A549 (cell line): ENCODE results near the gene C9orf78. TPM values are rescaled to one million over a fixed set of nuclear protein-coding genes. Genes with fewer than 3 reads are reported as not detected.
A peak's percentile ranks its signal among the peaks of the same experiment; 100 is the strongest.

Experiments
- ATAC-seq, 2 experiments: fragments of 200-7000 bp in 1 of 2; fragments of >200 bp in 1 of 2; cut with Nextera tagmentation in 1 of 2; cut with Tn5 transposase in 1 of 2; 3 replicates each; pipeline versions ENCODE4 v1.8.0 to v1.9.1; 2018 to 2020; ENCODE audit warnings: mild to moderate bottlenecking in 1 of 2, moderate library complexity in 1 of 2
- CTCF ChIA-PET: fragments of 300-600 bp; sonication (Branson Sonifier 250); formaldehyde crosslinking; extraction: SDS; loops from one replicate; lab custom pipeline; 2021; ENCODE audit warnings: antibody characterized with exemption, inconsistent platforms; lab: Yijun Ruan, JAX
- POLR2A ChIA-PET: fragments of 350-600 bp; formaldehyde crosslinking; extraction: SDS; loops from one replicate; lab custom pipeline; 2021; ENCODE audit warnings: antibody characterized with exemption, inconsistent platforms; lab: Yijun Ruan, JAX
- DNase-seq, 2 experiments: peaks; one replicate each; pipeline versions ENCODE4 v3.0.0 to v3.0.0-alpha.2; 2011 to 2016; ENCODE audit warnings: low read depth in 1 of 2, low spot score in 1 of 2
- FAIRE-seq: peaks from 2 replicates; lab custom pipeline; 2011; peaks lifted over from hg19 to GRCh38; lab: Jason Lieb, UNC
- H3K27ac ChIP-seq, 2 experiments: fragments of >200 bp; sonication (Bioruptor Twin); formaldehyde crosslinking; 3 replicates each; pipeline ENCODE4 v1.5.1; 2016 to 2017
- H3K4me1 ChIP-seq: fragments of >200 bp; sonication (Bioruptor Twin); formaldehyde crosslinking; 3 replicates; pipeline ENCODE4 v1.6.1; 2016
- H3K4me2 ChIP-seq: fragments of >200 bp; sonication (Bioruptor Twin); formaldehyde crosslinking; 3 replicates; pipeline ENCODE4 v1.6.1; 2016
- H3K4me3 ChIP-seq: fragments of >200 bp; sonication (Bioruptor Twin); formaldehyde crosslinking; 3 replicates; pipeline ENCODE4 v1.5.1; 2016
- H3K9me3 ChIP-seq: fragments of >200 bp; sonication (Bioruptor Twin); formaldehyde crosslinking; 3 replicates; pipeline ENCODE4 v1.6.1; 2016
- BCL3 ChIP-seq: fragments of >200 bp; sonication (Bioruptor Twin); formaldehyde crosslinking; IDR thresholded peaks from 3 replicates; pipeline ENCODE4 v1.6.1; 2016
- CBX2 ChIP-seq: fragments of 200-600 bp; sonication (generic); IDR thresholded peaks from 2 replicates; pipeline ENCODE4 v1.6.1; 2016; ENCODE audit warnings: low read depth, mild to moderate bottlenecking, borderline replicate concordance
- CBX8 ChIP-seq: fragments of 200-600 bp; sonication (generic); IDR thresholded peaks from 2 replicates; pipeline ENCODE4 v1.6.1; 2016
- CHD2 ChIP-seq: fragments of 150-350 bp; IDR thresholded peaks from 2 replicates; pipeline ENCODE4 v1.6.1; 2014; ENCODE audit warnings: low read length; ENCODE audit not compliant: partially characterized antibody
- FOSL2 ChIP-seq, 2 experiments: fragments of 450-650 bp in 1 of 2; fragments of >200 bp in 1 of 2; sonication (Bioruptor Twin) in 1 of 2; formaldehyde crosslinking; IDR thresholded peaks; 2 replicates each; pipeline versions ENCODE4 v1.5.0 to v1.6.1; 2016 to 2020; ENCODE audit warnings: mild to moderate bottlenecking in 1 of 2, moderate library complexity in 1 of 2
- GATA3 ChIP-seq: IDR thresholded peaks from 2 replicates; pipeline ENCODE4 v1.6.1; 2012; ENCODE audit warnings: borderline replicate concordance
- HDAC2 ChIP-seq: fragments of 200-600 bp; sonication (generic); IDR thresholded peaks from 2 replicates; pipeline ENCODE4 v1.6.1; 2016
- HMGXB4 ChIP-seq: fragments of 250-450 bp; sonication (Bioruptor Pico); IDR thresholded peaks from 2 replicates; pipeline ENCODE4 v1.5.0; 2021; ENCODE audit warnings: mild to moderate bottlenecking, moderate library complexity, borderline replicate concordance
- KDM5A ChIP-seq: fragments of 200-600 bp; sonication (generic); IDR thresholded peaks from 2 replicates; pipeline ENCODE4 v1.6.1; 2016; ENCODE audit warnings: antibody characterized with exemption, mild to moderate bottlenecking
- NFE2L2 ChIP-seq: fragments of 150-350 bp; conservative IDR thresholded peaks from 2 replicates; pipeline ENCODE4 v1.6.1; 2014; ENCODE audit warnings: low read length
- PBX3 ChIP-seq: IDR thresholded peaks from 2 replicates; pipeline ENCODE4 v1.6.1; 2012
- RCOR1 ChIP-seq: fragments of 150-350 bp; IDR thresholded peaks from 2 replicates; pipeline ENCODE4 v1.6.1; 2014; ENCODE audit warnings: antibody characterized with exemption, low read length, low read depth
- REST ChIP-seq: fragments of 200-600 bp; sonication (generic); IDR thresholded peaks from 2 replicates; pipeline ENCODE4 v1.6.1; 2016; ENCODE audit warnings: antibody characterized with exemption, mild to moderate bottlenecking, moderate library complexity
- TFCP2L1 ChIP-seq: fragments of 250-450 bp; sonication (Bioruptor Pico); IDR thresholded peaks from 2 replicates; pipeline ENCODE4 v1.5.0; 2021; ENCODE audit warnings: mild to moderate bottlenecking
- ZSCAN20 ChIP-seq: fragments of 250-450 bp; sonication (Bioruptor Pico); IDR thresholded peaks from 2 replicates; pipeline ENCODE4 v1.8.0; 2022; ENCODE audit warnings: mild to moderate bottlenecking, moderate library complexity
- WGBS: methylation state at CpG from one replicate; pipeline ENCODE4 v1.1.6; 2017; ENCODE audit errors: missing lambda C conversion rate; 5-methylcytosine and 5-hydroxymethylcytosine counted together
- polyA plus RNA-seq, 4 experiments: library from polyadenylated mRNA; depleted of rRNA in 3 of 4; stranded (reverse); fragments of >200 nt; fragmentation: RNase III in 1 of 4; extraction: RNeasy Plus Mini Kit Qiagen cat#74134 plus additional on column Dnase treatment in 1 of 4; gene quantifications; 2 replicates in 3 of 4; 3 replicates in 1 of 4; pipeline ENCODE4 v1.2.3, GENCODE V29; 2011 to 2017

Gene C9orf78
- polyA plus RNA-seq, 2 of the 4 experiments (the other 2 are of a cell fraction): 91.4 to 131 TPM

- ATAC-seq (no peak), DNase-seq (no peak)
- Histone ChIP-seq H3K4me1 (peaks cover 46% of the 10 kb centered on the region), H3K4me3 (no peak overlapping the region), H3K4me2 (no peak overlapping the region)
- ChIA-PET POLR2A (no interaction called here), CTCF (interaction anchor here (1.1 to 26.1 kb wide), 5 partner anchors 11 to 648 kb away, joined by 4 to 1179 read pairs (median 29); partner anchors contain the start of gene PTGES)
- TF ChIP-seq GATA3 (no peak), HMGXB4 (CRISPR knock-in tag) (no peak), TFCP2L1 (CRISPR knock-in tag) (no peak), CHD2 (no peak), RCOR1 (no peak), NFE2L2 (no peak), KDM5A (no peak), PBX3 (no peak), HDAC2 (no peak), ZSCAN20 (CRISPR knock-in tag) (no peak), CBX8 (no peak)
- TF ChIP-seq, all 56 proteins: peak for 0
- no peak for FAIRE-seq
- H3K27ac ChIP-seq: peak overlapping the region in 1 of 2 experiments; percentile 89; a peak in 3 of 6 replicates
- H3K9me3 ChIP-seq: no peaks in the 10 kb centered on the region
- 95% methylated on average over 7 of the region's 7 CpGs for WGBS
Observed at GRCh38 chr9:129779560-129780190, 55.4 kb downstream of the C9orf78 start.

- CTCF ChIA-PET: interaction anchor here (1.2 to 26.1 kb wide), 6 partner anchors 9 to 639 kb away, joined by 5 to 1179 read pairs (median 18); partner anchors contain the start of genes ASB6 and PTGES
- Histone ChIP-seq H3K4me1 (peaks cover 58% of the 10 kb centered on the region), H3K9me3 (no peaks in the 10 kb centered on the region), H3K4me3 (no peak overlapping the region), H3K4me2 (no peak overlapping the region; the same call in 2 of the 3 replicates), H3K27ac (peak overlapping the region; percentile 88 to 89)
- POLR2A ChIA-PET: interaction anchor here (0.6 to 3.5 kb wide), 5 partner anchors 16 to 139 kb away, joined by 3 to 27 read pairs (median 11); no protein-coding TSS in a partner anchor
- TF ChIP-seq CBX2 (no peak), REST (no peak), FOSL2 (IDR thresholded peaks at IDR 0.05) (no peak), FOSL2 (CRISPR knock-in tag; IDR thresholded peaks at IDR 0.05) (peak; percentile 59), BCL3 (no peak)
- DNase-seq (no peak), ATAC-seq (no peak), FAIRE-seq (no peak)
- 94% methylated on average over 3 of the region's 3 CpGs for WGBS
Observed at GRCh38 chr9:129778469-129778868, 56.6 kb downstream of the C9orf78 start.
